Raji (cell line): ENCODE results near the gene NADK2.

Experiments
- POLR2A ChIP-seq: IDR thresholded peaks from 2 replicates; pipeline ENCODE4 v1.6.1; 2011; ENCODE audit warnings: low read depth, low read length, control low read depth; ENCODE audit not compliant: insufficient read depth

Gene NADK2

GRCh38 chr5:36232533-36232932 lies 9.2 kb downstream of the NADK2 start:
- no peak for TF ChIP-seq POLR2A

DNA sequence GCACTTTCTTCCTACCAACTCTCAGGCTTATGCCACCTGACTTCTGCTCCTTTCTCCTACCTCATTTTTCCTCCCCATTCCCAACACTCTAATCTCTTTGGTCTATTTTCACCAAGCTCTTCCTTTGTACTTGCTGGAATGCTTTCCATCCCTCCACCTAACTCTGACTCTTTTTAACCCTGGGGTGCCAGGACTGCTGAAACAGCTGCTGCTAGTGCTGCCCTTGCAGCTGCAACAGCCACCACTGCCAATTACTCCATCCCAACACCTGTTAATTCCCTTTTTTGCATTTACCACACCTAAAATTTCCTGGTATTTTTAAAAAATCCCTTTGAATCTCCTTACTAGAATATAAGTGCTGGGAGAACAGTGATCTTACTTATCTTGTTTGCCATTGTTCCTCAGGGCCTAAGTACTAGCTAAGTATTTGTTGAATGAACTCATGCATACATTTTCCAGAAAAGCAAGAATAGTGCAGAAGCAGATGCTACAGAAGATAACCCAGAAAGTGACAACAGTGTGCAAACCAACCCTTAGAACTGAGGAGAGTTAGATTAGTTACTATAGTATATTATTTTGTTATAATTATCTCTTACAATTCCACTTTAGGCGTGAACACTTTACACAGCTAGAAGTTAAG lies 11.5 kb downstream of the NADK2 start:
- no peak for TF ChIP-seq POLR2A

DNA sequence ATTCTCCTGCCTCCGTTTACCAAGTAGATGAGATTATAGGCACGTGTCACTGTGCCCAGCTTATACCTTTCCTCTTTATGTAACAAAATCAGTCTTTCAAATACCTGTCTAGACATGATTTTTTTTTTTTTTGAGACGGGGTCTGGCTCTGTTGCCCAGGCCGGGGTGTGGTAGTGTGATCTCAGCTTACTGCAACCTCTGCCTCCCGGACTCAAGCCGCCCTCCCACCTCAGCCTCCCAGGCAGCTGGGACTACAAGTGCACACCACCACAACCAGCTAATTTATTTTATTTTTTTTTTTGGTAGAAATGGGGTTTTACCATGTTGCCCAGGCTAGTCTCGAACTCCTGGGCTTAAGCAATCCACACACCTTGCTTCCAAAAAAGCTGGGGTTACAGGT lies 13.2 kb downstream of the NADK2 start:
- no peak for TF ChIP-seq POLR2A

DNA sequence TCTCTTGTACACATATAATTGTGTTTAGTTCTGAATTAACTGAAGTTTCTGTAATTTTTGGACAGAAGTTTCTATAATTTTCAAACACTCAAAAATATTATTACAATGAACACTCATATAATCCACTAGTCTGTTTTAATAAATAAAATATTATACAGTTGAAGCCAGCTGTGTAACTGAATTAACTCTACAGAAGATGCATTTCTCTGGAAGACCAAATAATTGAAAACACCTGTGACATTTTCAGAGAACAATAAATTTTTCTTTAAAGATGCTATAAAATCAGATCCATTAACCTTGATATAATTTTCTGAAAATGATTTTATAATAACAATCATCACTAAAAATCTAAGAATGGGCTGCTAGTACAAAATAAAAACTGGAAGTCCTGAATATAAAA lies 14.7 kb downstream of the NADK2 start:
- no peak for TF ChIP-seq POLR2A

GRCh38 chr5:36222620-36223019 lies 19.1 kb downstream of the NADK2 start:
- no peak for TF ChIP-seq POLR2A

DNA sequence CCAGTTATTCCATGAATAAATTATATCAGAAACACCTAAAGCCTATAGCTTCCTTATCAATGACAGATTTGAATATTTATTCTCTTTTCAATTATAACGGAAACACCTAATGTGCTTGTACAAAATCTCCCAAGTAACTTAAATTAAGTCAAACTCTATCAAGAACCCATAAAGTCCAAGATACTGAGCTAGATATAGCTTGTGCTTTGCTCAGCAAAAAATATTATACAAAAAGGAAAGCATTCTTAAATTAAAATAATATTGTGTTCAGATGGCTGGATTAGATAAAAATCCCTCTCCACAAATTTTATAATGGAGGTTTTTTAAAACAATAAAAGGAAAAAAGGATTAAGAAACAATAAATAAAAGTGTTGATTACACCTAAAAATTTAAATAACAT lies 23.7 kb downstream of the NADK2 start:
- TF ChIP-seq POLR2A = no peak

DNA sequence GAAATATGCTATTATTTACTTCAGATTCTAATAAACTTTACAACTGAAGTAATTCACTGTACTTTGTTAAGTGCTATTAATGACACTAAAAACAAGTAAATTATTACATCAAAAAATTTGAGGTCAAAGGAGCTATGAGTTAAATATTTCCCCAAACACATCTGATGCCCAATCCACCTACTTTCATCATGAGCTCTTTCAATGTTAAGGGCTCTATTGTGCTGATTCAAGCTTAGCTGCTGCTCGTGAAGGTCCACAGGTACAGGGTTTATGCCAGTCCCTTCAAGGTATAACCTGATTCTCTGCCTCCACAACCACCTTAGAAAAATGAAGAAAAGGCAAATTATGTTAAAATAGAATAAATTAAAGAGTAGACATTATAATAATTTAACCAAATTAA lies 24.2 kb downstream of the NADK2 start:
- TF ChIP-seq POLR2A = no peak

DNA sequence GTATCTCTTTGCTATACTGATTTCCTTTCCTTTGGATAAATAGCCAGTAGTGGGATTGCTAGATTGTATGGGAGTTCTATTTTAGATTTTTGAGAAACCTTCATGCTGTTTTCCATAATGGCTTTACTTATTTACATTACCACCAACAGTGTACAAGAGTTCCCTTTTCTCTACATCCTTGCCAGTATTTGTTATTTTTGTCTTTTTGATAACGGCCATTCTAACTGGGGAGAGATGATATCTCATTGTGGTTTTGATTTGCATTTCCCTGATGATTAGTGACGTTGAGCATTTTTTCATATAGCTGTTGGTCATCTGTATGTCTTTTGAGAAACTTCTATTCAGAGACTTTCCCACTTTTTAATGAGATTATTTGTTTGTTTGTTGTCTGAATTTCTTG lies 25.8 kb downstream of the NADK2 start:
- TF ChIP-seq POLR2A = no peak

GRCh38 chr5:36214436-36214835 lies 27.3 kb downstream of the NADK2 start:
- TF ChIP-seq POLR2A = no peak

- no peak for TF ChIP-seq POLR2A
These were observed 32.1 kb downstream of the NADK2 start for GRCh38 chr5:36209664-36210063.

DNA sequence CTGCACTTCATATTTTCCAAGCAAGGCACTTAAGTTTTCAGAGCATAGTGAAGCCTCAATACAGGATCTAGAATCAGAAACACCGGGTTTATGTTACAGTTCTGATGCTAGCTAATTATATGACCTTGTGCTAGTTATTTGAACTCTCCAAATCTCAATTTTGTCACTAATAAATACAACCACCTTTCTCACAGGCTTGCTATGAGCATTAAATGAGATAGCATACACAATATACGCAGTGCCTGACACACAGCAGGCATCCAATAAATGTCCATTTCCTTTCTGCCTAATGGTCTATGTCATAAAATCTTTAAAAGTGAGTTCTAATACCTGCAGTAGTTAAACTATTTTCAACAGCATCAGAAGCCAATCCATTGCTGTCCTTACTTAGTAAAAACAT lies 32.9 kb downstream of the NADK2 start:
- TF ChIP-seq POLR2A = no peak

DNA sequence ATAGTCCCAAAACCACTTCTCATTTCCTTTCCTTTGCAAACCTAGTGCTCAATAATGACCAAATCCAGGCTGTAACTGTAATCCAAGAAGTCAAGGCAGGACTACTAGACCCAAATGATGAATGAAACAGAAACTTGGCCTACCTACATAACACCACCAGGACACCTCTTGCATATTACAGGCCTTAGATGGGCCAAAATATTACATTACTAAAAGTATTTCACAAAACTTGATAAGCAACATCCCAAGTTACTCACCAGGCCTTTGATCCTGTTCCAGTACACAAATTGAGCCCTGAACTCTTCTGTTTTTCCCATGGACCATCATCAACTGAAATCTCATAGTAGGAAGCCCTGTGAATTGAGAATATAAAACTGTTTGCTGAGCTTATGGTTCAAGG lies 34.8 kb downstream of the NADK2 start:
- TF ChIP-seq POLR2A = no peak

DNA sequence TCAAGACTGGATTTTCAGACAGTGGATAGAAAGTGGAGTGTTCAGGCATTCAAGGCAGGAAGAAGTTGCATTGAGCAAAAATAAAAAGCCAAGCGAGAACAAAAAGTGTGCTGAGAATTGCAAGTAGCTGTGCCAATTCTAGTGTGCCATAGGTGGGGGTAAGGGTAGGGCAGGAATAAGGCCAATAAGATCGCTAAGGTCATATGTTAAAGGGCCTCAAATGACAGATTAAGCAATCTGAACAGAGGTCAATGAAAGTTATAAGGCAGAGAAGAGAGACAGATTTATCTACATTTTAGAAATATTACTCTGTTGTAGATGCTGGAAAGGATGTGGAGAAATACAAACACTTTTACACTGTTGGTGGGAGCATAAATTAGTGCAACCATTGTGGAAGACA lies 36.4 kb downstream of the NADK2 start:
- no peak for TF ChIP-seq POLR2A

- TF ChIP-seq POLR2A = no peak
These were observed 39.2 kb downstream of the NADK2 start for GRCh38 chr5:36202521-36202961.

- no peak for TF ChIP-seq POLR2A
These were observed 41.2 kb downstream of the NADK2 start for GRCh38 chr5:36200513-36200912.

DNA sequence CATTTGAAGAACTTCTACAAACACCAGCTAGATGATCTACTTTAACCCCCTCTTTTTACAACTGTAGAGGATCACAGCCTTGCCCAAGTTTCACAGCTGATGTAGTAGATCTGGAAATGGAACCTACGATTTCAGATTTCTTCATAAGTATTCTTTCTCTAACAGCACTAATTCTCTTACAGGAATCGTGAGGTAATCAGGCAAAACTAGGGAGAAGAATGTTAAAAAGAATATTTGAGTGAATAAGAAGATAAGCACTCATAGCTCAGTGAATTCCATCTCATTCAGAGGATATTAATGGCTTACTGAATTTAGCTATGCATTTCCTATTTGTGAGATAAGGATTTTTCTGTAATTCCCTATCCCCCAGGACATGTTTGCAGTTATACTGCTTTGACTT lies 42.1 kb downstream of the NADK2 start:
- TF ChIP-seq POLR2A = no peak

GRCh38 chr5:36198281-36198680 lies 43.4 kb downstream of the NADK2 start:
- TF ChIP-seq POLR2A = no peak
